G401.6 (cell line): Measurements from ENCODE around the gene MIOX.

Experiments used
- FAIRE-seq: peaks from 2 replicates; lab custom pipeline; 2012; peaks lifted over from hg19 to GRCh38; lab: Jason Lieb, UNC

The MIOX gene

GRCh38 chr22:50486561-50487289 is at the start of gene MIOX:
Gene MIOX (plus strand): TSS chr22:50486859. CDS start chr22:50486898, 39 bp downstream.
- no peak for FAIRE-seq

- FAIRE-seq: no peak
These were observed 49.0 kb upstream of the MIOX start for GRCh38 chr22:50437511-50438304.

GRCh38 chr22:50438305-50439275 is 48.1 kb upstream of the MIOX start:
- no peak for FAIRE-seq

GRCh38 chr22:50439314-50439870 is 47.3 kb upstream of the MIOX start:
- no peak for FAIRE-seq

GRCh38 chr22:50439871-50440331 is 46.8 kb upstream of the MIOX start:
- FAIRE-seq: no peak

- no peak for FAIRE-seq
These were observed 46.0 kb upstream of the MIOX start for GRCh38 chr22:50440544-50441249.

GRCh38 chr22:50441428-50441993 is 45.1 kb upstream of the MIOX start:
- no peak for FAIRE-seq

- no peak for FAIRE-seq
These were observed 43.5 kb upstream of the MIOX start for GRCh38 chr22:50443197-50443596.

GRCh38 chr22:50443801-50444625 is 42.6 kb upstream of the MIOX start:
- no peak for FAIRE-seq

GRCh38 chr22:50444663-50445062 is 42.0 kb upstream of the MIOX start:
- no peak for FAIRE-seq

GRCh38 chr22:50445071-50445879 is 41.4 kb upstream of the MIOX start:
- FAIRE-seq: no peak

GRCh38 chr22:50445880-50446707 is 40.6 kb upstream of the MIOX start:
- FAIRE-seq: no peak

GRCh38 chr22:50446708-50447575 is 39.7 kb upstream of the MIOX start:
- FAIRE-seq: no peak

- no peak for FAIRE-seq
These were observed 38.8 kb upstream of the MIOX start for GRCh38 chr22:50447576-50448551.

- FAIRE-seq: no peak
These were observed 34.0 kb upstream of the MIOX start for GRCh38 chr22:50452649-50453048.

- no peak for FAIRE-seq
These were observed 32.0 kb upstream of the MIOX start for GRCh38 chr22:50454556-50455075.
